ENCODE data around the gene RBM45.

- TF ChIP-seq CTCF (IDR thresholded peaks at IDR 0.05; ENCODE audit: insufficient read depth, low read length, poor library complexity, severe bottlenecking) (no peak), EZH2phosphoT487 (conservative IDR thresholded peaks at IDR 0.05; ENCODE audit: low read length) (no peak)
These were observed 40.3 kb downstream of the RBM45 start for GRCh38 chr2:178152542-178152941.

All from SU-DHL-6 (cell line).